HG03066 (cell line): ENCODE measurements around the gene SCGB2A2.

ENCODE experiments used
- ATAC-seq: cut with Tn5 transposase; IDR thresholded peaks from one replicate; pipeline ENCODE4 v1.9.1; 2021; ENCODE audit warnings: low read depth; ENCODE audit not compliant: unreplicated experiment

The SCGB2A2 gene

DNA sequence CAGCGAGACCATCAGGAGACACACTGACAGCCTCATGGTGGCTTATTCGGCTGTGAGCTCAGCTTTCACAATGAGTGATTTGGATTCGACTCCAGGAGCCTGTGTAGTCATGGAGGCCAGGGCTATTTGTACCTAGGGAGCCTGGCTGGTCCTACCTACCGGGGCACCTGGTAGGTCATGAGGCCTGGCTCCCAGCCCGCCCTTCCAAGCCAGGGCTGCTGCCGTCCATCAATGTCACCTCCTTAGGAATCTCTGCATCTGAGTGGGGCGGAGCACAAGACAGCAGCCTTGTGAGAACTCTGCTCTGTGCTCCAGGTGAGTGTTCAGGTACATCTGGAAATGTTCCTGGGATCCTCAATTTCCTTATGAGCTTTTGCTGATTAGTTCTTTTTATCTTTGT lies 29.0 kb downstream of the SCGB2A2 start, which contains the start of gene SCGB1D4:
Gene SCGB1D4, minus strand, starts transcription at position 101 of the 400 bp plus-strand sequence. Its CDS starts 65 bp downstream, at position 36.
- ATAC-seq: no peak

DNA sequence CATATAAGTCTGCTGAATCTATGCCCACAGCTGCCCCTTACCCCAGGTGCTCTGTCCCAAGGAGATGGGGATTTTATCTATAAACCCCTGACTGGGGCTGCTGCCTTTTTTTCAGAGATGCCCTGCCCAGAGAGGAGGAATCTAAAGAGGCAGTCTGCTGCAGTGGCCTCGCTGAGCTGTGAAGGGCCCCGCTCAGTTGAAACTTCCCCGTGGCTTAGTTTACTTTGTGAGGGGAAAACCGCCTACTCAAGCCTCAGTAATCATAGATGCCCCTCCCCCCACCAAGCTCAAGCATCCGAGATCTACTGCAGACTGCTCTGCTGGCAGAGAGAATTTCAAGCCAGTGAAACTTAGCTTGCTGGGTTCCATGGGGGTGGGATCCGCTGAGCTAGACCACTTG lies 36.3 kb downstream of the SCGB2A2 start:
- ATAC-seq: no peak

DNA sequence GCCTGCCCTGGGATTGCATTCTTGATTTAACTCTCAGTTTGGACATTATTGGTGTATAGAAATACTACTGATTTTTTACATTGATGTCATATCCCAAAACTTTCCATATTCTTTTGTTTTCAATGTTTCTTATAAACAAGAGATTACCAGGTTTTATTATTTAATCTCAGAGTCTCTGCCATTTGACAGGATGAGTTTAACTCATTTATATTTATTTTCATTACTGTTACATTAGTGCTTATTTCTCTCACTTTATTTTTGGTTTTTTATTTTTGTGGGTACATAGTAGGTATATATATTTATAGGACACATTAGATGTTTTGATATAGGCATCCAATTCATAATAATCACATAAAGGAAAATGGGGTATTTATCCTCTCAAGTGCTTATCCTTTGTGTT lies 38.0 kb downstream of the SCGB2A2 start:
- no peak for ATAC-seq

DNA sequence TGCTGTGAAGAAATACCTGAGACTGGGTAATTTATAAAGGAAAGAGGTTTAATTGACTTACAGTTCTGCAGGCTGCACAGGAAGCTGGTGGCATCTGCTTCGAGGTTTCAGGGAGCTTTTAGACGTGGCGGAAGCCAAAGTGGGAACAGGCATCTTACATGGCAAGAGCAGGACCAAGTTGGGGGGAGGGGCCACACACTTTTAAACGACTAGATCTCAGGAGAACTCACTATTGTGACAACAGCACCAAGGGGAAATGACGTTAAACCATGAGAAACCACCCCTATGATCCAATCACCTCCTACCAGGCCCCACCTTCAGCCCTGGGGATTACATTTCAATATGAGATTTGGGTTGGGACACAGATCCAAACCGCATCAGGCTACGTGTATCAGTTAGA lies 40.0 kb downstream of the SCGB2A2 start:
- ATAC-seq: no peak

DNA sequence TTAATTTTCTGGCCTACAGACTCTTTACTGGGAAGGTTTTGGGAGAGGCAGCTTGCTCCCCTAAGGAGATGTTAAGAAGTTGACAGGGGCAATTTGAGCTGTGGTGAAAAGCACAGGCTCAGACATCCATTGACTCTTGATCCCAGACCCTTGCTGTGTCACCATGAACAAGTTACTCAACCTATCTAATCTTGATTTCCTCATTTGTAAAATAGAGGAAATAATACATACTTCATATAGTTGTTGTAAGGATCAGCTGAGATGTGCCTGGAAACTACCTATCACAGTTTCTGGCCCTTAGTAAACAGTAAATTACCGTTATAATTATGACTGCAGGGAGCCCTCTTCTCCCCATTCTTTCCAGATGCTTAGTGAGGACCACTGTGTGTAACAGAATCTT lies 45.5 kb downstream of the SCGB2A2 start:
- no peak for ATAC-seq

DNA sequence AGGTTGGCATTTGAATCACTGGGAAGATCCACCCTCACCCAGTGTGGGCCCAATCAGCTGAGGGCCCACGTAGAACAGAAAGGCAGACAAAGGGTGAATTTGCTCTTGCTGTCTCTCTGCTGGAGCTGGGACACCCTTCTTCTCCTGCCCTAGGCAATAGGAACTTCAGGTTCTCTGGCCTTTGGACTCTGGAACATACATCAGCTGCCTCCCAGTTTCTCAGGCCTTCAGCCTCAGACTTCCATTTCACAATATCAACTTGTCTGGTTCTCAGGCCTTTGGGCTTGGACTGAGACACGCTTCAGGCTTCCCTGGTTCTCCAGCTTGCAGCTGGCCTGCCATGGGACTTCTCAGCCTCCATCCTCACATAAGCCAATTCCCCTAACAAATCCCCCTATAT lies 52.6 kb downstream of the SCGB2A2 start:
- no peak for ATAC-seq
